Upper lobe of left lung (tissue), 4 donors: ENCODE measurements around the gene RASGEF1B.

ENCODE experiments used
- CTCF ChIP-seq, 6 experiments: fragments of 450-650 bp in 4 of 6; fragments of 200-600 bp in 2 of 6; sonication (generic) in 2 of 6; IDR thresholded peaks; one replicate each; pipeline ENCODE4 v1.5.1; 2016 to 2019; ENCODE audit warnings: antibody characterized with exemption in 6 of 6
- POLR2A ChIP-seq, 4 donors: fragments of 450-650 bp; IDR thresholded peaks; one replicate each; pipeline ENCODE4 v1.5.1; 2016 to 2017; ENCODE audit warnings: antibody characterized with exemption in 4 of 4, mild to moderate bottlenecking in 2 of 4
- POLR2AphosphoS5 ChIP-seq, 2 donors: sonication (generic); formaldehyde crosslinking; IDR thresholded peaks; one replicate each; pipeline ENCODE4 v1.5.1; 2017; ENCODE audit warnings: antibody characterized with exemption in 2 of 2

- TF ChIP-seq CTCF (IDR thresholded peaks at IDR 0.05) (no peak), POLR2AphosphoS5 (IDR thresholded peaks at IDR 0.05) (no peak), POLR2A (IDR thresholded peaks at IDR 0.05) (peak in 1 of 4 donors; percentile 59)
These were observed 37.5 kb upstream of the RASGEF1B start for GRCh38 chr4:81509191-81509590.
